ENCODE measurements around the gene WASHC4.

DNA sequence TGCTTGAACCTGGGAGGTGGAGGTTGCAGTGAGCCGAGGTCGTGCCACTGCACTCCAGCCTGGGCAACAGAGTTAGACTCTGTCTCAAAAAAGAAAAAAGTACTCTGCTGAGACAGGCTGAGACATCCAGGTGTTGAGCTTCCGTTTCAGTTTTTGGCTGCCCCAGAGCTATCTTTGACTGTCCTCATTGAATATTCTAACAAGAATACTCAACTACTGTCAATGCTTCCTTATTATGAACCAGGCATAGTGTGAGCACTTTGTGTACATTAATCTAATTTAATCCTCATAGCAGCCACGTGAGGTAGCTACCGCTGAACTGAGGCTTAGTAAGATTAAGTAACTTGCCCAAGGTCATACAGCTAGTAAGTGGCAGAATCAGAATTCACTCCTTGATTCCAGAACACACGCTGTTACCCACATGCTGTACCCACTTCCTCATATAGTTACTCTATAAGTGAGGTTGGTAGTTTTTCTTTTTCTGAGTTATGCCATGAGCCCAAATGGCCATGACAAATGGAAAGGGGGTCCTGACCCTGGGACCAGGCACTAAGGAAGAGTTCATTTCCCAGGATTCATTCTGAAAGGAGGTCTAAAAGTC lies 34.5 kb upstream of the WASHC4 start:
- TF ChIP-seq CTCF (IDR thresholded peaks at IDR 0.05) (no peak), POLR2A (IDR thresholded peaks at IDR 0.05) (no peak)

All from transverse colon (tissue), 3 donors.